NCI-H510A (cell line): Measurements from ENCODE around the gene IGSF11.
A peak's percentile ranks its signal among the peaks of the same experiment; 100 is the strongest.

ENCODE experiments used
- DNase-seq: peaks from one replicate; lab custom pipeline; 2025; lab: John Stamatoyannopoulos, UW

The IGSF11 gene

DNA sequence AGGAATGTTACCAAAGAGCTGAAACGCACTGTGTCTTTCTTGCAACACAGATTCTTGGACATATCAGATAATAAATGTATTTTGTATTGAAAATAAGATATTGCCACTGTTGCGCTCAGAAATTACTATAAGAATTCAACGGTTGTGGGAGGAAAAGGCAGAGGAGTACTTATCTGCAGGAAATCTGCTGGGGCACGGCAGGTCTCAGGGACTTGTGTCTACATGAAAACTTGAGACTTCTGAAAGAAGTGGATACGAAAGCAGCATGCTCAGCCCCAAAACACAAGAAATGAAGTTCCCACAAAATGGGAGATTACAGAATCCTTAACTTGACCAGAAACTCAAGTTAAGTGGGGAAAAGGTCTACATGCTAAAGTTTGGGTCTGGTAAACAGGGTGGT is 86.5 kb downstream of the IGSF11 start:
- no peak for DNase-seq

DNA sequence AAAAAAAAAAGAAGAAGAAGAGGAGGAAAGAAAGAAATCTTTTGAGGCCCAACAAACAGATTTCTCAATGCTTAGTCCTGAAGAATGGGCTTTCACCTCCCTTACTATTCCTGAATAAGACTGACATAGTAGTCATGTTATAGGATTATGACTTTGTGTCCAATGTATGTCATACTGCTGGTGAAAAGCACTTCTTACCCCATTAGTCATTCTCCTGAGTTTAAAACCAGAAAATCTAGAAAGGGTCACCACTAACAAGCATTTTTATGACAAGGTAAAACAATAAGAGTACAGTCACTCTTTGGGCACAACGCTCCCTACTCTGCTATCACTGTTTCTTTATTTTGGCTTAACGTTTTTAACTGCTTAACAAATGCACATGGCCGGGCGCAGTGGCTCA is 88.2 kb downstream of the IGSF11 start:
- DNase-seq = no peak

DNA sequence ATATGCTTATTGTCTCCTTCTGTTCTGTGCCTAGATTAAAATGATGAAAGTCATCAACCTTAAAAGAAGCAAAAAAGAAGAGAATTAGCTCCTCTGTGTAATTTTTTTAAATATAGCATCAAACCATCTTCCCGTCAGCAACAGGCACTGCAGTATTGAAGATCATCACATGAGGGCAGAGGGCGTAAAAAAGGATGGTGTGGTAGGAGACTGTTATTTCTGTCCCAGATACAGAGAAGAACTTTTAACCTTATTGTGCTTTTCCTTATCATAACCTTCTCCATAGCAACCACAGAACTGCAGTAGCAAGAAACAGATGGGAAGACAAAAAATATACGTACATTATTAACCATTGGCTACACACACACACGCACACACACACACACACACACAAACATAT is 88.8 kb downstream of the IGSF11 start:
- DNase-seq = no peak

DNA sequence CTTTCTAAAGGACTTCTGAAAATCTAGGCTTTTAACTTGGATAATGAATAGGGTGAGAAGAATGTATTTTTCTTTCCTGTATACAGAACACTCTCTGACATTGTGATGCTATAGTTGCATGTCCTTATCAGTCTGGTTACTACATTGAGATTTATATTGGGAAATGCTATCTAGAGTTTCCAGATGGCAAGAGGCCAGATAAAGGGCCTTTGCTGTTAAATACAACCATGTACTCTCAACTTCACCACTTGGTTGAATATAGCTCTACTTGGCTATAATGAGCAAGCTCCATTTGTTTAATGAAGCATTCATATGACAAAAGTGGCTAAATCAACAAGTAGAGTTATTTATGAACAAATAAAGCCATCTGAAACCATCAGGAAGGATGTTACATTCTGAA is 91.0 kb downstream of the IGSF11 start:
- no peak for DNase-seq

DNA sequence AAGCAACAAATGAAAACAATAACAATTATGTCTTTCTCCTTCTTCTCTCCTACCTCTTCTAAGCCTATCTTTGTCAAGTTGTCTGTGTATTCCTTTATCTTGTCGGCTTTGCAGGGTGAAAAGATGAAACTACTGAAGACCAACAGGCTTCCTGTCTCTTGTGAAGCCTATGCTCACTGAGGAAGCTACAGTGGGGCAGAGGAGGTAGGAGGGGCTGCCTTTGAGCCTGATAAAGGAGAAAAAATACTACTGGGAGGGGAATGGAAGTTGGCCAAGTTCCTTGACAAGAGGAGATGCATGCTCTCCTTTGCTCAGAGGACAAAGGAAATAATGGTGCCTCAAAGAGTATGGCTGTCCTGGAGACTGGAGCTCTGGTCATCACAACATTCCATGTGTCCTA is 92.0 kb downstream of the IGSF11 start:
- DNase-seq = no peak

DNA sequence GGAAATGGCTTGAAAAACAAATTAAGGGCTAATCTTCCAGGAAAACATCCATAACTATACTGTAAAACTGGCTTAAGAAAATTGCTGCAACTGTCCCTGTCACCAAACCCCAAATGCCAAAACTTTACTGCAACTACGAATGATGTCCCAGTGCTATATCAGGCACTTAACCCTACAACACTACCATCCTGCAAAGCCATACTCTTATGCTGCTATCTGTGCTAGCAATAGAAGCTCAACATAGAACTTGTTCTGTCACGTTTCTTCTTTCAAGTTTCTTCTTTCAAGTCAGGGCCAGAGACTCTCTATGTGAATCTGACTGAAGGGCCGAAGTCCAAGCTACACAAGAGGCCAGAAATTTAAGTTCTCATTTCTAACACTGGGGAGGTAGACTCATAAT is 92.5 kb downstream of the IGSF11 start:
- no peak for DNase-seq

DNA sequence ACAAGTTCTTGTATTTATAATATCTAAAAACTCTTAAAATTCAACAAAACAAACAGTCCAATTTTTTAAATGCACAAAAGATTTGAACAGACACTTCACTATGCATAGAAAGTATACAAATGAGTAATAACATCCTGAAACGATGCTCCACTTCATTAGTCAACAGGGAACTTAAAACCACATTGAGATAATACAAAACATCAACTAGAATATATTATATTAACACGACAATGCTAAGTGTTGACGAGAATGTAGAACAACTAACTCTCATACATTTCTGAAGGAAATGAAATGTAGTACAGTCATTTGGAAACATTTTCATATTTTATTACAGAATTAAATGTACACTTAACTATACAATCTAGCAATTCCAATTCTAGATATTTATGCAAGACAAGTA is 93.4 kb downstream of the IGSF11 start:
- no peak for DNase-seq

DNA sequence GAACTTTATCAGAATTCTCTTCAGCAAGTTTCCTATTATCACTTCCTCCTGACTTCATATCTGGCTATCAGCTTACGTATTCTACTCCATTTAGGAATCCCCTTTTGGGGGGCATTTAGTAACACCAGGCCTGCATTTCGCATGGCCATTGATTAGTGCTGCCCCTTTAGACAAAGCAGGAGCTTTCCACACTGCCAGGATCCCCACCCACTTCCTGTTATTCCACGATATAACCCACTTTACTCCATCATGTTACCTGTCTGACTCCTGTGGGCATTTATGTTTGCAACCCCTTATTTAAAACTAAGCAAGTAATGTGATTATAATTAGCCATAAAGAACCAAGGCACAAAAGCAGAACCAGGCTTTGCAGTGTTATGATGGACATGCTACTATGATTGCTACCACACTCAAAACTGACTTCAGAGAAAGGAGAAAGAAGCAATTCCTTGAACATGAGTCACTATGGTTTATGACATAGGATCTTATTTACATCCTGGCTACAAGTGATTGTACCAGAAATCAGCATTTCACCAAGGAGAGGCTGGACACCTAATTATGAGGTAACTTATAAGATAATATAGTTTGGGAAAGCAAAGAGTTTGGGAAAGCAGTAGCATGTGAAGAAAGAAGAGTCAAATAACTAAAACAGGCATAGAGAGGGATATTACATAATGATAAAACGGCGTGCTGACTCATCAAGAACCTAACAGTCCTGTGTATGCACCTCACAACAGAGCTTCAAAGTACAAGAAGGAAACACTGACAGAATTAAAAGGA is 96.3 kb downstream of the IGSF11 start:
- DNase-seq = no peak

DNA sequence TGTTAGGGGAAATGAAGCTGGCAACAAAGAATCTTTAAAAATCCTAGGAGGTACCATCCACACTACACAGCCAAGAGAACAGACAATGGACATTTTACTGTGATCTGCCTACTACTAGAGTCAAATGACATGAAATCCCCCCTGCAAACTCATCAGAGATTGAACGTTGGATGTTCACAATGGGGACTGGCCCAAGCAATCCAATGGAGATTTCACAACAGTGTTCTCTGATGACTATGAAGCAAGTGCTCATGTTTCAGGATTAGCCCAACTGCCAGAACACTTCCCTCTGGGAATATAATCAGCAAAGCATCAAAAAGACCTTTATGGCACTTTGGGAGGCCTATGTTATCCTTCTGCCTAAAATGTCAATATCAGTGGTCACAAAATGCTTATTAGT is 97.8 kb downstream of the IGSF11 start:
- DNase-seq = no peak

DNA sequence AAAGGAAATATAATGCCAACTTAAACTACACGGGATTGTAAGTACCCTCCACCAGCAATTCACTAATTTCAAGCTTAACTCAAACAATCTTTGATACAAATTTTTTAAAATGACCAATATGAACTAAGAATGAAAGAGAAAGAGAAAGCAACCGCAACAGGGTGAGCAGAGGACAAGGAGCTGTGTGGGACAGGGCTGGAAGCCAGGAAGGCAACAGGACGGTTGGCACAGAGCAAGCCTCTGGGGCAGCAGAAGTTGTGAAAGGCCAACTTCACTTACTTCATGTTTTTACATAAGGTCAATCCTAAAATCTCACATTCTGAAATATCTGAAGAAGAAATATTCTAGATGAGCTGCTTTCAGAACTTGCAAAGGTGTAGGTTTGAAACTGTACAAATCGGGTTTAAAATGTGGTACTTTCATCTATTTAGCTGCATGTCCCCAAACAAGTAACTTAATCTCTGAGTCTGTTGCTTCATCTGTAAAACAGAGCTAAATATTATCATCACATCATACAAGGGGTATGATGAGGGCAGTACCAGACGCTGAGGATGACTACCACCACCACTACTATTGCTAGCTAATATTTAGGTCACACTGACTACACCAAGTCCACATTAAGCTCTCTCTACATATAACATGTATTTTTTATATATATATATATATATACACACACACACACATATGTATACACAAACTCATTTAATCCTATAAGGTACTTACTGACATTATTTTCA is 101.7 kb downstream of the IGSF11 start:
- no peak for DNase-seq

DNA sequence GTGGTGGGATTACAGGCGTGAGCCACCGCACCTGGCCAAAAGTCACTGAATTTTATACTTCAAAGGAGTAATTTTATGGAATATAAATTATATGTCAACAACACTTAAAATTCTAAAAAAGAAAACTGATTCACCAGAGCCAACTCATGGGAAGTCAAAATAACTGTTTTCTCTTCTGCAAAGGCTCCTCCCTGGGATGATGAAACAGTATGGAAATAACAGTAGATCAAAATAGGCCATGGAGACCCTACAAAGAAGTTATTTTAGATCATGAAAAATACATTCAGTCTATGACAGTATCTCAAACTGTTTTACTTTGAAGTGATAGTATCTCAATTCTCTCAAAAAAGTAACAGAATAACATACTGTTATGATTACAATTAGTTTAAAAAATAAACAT is 102.7 kb downstream of the IGSF11 start:
- no peak for DNase-seq

DNA sequence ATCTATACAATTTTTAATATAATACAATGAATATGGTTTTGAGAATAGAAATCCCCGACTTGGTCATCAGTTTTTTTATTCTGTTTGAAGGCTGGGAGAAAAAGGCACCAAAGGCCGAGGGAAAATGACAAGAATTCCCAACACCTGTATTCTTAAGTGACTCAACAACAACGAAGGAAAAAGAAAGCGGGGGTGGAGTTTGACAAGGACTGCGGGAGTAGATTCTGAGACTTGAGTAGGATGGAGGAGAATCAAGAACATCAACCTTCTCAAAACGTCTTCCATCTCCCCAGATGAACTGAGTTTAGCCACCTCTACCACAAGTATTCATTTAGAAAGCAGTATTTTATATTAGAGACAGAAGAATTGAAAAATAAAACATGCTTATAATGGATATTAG is 107.2 kb downstream of the IGSF11 start:
- DNase-seq = no peak

DNA sequence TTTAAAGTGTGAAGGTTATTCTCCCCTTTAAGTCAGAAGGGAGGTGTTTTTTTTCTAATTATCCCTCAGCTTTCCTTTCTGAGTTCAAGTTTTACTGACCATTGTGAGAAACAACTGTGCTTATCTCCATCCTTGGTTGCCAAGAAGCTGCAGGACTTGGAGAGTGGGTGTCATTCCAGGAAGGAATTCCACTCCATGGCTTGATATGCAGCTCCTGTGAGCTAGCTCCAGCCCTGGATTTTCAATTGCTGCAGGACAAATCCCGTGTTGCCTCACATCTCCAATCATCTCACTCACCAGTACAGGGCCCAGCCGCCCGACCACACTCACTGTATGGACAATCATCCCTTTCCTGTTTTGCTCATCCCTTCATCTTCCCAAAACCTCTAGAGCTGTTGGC is 122.5 kb downstream of the IGSF11 start:
- DNase-seq = no peak

DNA sequence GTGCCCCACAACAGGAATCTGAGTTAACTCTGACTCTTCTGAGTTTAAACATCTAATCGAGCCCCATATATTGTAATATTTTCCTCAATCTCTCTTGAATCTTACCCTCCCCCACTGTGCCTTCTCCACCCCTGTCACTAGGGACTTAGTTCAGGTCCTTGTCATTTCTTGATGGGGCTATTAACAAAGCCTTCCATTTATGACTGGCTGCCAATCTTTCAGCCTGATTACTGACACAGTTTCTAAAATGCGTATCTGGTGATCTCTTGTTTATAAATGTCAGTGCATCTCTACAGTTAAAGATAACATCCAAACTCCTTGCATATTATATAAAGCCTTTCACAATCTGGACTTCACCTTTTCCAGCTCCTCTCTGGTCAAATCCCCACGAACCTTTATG is 124.3 kb downstream of the IGSF11 start:
- no peak for DNase-seq

DNA sequence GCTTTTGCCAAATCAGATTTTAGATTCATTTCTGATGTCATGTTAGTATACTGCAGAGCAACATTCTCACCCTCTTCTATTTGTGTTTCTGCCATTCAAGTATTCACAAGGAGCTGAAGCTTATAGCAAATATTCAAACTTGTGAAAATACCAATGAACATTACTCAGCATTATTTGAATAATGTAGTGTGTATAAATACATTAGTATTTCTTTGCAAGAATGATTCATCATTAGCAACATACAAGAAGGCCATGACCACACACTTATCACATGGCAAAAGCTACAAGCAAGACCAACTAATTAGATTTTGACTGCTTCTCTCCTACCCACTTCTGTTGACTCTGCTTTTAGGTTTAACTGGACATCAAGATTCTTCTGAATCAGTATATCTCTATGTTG is 124.9 kb downstream of the IGSF11 start:
- no peak for DNase-seq

DNA sequence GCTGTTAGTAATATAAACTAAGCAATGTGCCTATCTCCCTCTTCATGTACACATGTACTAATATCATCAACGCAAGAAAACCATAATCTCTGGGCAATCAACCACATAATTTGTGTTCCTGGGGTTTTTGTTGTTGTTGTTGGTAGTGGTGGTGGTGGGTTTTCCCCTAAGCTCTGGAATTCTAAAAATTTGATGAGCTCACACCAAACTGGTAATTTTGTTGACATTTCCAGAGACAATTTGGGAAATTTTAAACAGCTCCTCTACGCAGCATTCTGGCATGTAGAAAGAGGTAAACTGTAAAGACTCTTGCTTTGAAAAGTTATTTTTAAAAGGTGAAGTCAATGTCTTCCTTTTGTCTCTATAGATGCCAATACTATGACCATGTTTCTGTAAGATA is 126.7 kb downstream of the IGSF11 start:
- no peak for DNase-seq

DNA sequence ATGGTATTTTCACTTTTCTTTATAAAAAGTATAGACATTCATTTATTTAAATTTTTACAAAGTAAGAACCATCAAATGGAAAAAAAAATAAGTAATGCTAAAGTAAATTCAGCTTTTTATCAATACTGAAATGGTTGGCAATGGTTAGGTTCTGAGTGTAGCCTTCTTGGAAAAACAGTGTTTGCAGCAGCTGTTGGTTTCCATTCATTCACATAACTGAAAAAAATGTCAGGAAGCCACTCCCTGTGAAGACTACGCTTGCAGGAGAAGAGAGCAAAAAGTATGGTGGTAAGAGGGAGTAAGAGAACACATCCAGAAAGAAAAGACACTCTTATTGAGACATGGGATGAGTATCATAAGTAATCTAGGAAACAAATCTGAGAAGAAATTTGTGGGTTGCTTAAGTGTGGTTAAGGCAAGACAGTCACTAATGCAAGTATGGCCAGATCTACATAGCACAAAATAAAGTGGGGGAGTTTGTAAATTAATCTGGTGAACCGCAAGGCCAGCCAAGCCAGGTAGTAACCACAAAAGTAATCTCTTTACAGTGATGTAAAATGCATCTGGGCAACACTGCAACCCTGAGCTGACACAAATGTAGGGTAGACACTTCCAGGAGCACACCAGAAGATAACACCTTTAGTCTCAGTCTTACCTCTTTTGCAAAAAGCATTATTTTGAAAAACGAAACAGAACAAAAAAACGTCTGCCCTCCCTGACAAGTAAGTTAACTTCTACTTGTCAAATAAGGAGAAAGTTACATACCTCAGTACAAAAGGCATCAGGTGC is 133.7 kb downstream of the IGSF11 start:
- no peak for DNase-seq

DNA sequence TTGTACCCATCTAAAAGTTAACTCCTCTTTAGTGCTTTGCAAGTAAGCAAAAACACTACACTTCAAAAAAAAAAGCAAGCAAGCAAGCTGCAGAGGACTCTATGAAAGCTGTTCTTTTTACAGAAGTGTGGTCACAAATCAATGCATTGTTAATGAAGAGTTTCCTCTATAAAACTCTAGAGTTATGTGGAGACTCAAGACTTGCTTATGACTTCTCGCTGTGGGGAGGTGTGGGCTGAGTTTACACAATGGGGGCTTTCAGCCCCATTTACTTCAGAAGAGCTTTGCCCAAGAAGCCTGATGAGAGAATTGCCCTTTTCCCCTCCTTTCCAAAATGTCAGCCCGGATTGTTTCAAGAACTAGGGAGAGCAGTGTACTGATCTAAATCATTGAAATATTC is 144.4 kb downstream of the IGSF11 start:
- no peak for DNase-seq

DNA sequence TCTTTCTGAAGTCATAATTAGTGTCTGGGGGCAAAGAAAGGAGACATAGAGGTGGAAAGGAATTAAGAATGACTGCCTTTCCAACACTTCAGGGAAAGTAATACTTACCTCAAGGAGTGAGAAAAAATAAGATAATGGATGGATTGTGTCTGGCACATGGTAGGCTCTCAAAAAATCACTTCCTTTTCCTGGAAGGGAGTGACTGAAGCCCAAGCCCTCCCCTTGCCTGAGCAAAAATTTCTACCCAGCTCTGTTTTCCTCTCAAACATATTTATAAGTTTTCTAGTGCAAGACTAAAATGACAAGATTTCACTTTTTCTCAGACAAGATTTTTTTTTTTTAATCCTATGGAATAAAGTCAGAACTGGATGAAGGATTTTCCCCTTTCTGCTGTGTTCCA is 145.0 kb downstream of the IGSF11 start:
- DNase-seq = no peak

DNA sequence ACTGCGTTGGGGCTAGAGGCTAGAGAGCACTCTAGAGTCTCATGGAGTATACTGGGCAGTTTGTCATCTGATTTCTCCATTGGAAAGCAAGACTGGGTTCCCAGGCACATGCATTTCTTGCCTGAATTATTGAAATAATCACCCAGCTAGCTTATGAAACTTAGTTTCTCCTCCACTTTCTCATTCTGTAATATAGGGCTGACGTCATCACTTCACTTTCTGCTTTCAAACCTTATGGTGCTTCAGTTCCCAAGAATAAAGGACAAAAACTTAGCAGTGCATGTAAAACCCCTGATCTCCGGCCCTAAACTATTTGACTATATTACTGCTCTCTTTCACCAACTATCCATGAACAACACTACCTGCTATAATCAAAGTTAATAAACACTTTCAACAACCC is 147.9 kb downstream of the IGSF11 start:
- DNase-seq = no peak

DNA sequence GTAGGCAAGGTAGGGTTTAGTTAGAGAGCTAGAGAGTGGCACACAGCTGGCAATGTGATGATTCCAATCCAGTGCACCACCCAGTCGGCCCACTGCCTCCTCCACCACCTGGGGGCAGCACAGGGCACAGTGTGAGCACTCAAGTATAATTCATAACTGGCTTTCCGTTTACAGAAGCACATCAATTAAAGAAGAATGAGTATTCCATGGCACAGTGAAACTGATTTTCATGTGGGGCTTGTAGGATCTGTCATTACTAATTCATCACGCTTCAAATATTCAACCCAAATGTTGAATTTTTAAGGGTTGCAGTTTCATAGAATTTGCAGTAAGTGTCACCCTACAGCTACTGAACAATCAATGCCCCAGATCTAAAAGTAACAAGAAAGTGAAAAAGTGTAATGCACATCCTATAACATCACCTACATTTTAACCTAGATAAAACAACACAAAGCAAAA is 149.9 kb downstream of the IGSF11 start:
- peak; percentile 31 for DNase-seq

DNA sequence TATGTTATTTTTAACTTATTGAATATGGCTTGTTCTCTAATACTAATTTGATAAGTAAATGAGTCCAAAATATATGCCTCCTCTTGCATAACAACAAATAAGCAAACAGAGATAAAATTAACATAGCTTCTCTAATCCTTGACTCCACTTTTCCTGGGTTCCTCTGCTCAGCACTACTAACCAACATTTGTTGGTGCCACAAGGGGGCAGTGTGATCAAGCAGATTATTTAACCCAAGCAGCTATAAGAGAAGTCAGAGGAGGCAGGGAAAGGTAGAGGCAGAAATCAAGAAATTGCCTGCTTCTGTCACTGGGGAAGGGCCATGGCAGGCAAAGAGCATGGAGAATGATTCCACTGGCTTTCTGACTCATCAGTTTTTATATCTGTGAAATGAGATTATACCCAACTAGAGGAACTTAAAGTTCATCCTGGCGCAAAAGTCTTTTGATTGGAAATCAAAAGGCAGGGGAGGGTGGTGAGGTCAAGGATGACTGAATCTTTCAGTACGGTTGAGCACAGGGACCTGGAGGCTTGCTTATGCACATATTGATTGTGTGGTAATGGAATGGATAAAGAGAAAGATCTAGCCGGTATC is 152.2 kb downstream of the IGSF11 start:
- DNase-seq = no peak

DNA sequence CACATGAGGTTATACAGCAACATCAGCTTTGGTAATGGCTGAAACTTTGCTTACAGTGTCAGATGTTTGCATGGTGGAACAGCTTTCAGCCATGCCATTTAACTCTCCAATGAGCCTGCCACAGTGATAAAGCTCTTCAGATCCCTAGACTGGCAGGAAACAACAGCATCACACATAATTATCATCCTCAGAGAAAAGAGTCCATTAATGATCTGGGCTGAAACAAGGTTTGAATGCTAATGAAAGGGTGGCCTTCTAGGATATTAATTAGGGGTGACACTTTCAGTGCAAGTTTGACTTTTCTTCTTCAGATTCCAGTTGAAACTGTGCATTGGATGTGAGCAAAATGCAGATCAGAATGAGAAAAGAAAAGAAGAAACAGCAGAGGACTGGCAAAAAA is 166.6 kb downstream of the IGSF11 start:
- no peak for DNase-seq
